KMS-11 (cell line): ENCODE data around the gene CSNK1G2.

ENCODE experiments used
- H2AFZ ChIP-seq: fragments of 200-600 bp; sonication (generic); 2 replicates; pipeline ENCODE4 v1.6.1; 2016; ENCODE audit warnings: antibody characterized with exemption, mixed run types, low read depth
- H3K27ac ChIP-seq: fragments of 200-600 bp; sonication (generic); 2 replicates; pipeline ENCODE4 v1.6.1; 2016; ENCODE audit warnings: mild to moderate bottlenecking, mixed run types
- H3K27me3 ChIP-seq: fragments of 200-600 bp; sonication (generic); 2 replicates; pipeline ENCODE4 v1.6.1; 2017; ENCODE audit warnings: mild to moderate bottlenecking, low read depth, mixed run types, moderate library complexity; ENCODE audit not compliant: insufficient read depth
- H3K36me3 ChIP-seq: fragments of 200-600 bp; sonication (generic); 2 replicates; pipeline ENCODE4 v1.6.1; 2017; ENCODE audit warnings: mild to moderate bottlenecking, mixed run types; ENCODE audit not compliant: insufficient read depth
- H3K4me1 ChIP-seq: fragments of 200-600 bp; sonication (generic); 2 replicates; pipeline ENCODE4 v1.6.1; 2016; ENCODE audit warnings: mild to moderate bottlenecking, low read depth, mixed run types; ENCODE audit not compliant: poor library complexity, severe bottlenecking
- H3K4me2 ChIP-seq: fragments of 200-600 bp; sonication (generic); 2 replicates; pipeline ENCODE4 v1.7.0; 2016; ENCODE audit warnings: mild to moderate bottlenecking, mixed run types
- H3K4me3 ChIP-seq: fragments of 200-600 bp; sonication (generic); IDR thresholded peaks from 2 replicates; pipeline ENCODE4 v1.6.1; 2017; ENCODE audit warnings: low read depth, low read length, mixed read lengths; ENCODE audit not compliant: insufficient read depth
- H3K79me2 ChIP-seq: fragments of 200-600 bp; sonication (generic); 2 replicates; pipeline ENCODE4 v1.6.1; 2016; ENCODE audit warnings: low read depth, mixed run types; ENCODE audit not compliant: insufficient read depth
- H3K9ac ChIP-seq: fragments of 200-600 bp; sonication (generic); 2 replicates; pipeline ENCODE4 v1.6.1; 2016; ENCODE audit warnings: mild to moderate bottlenecking, mixed run types
- H4K20me1 ChIP-seq: fragments of 200-600 bp; sonication (generic); 2 replicates; pipeline ENCODE4 v1.6.1; 2016; ENCODE audit warnings: mild to moderate bottlenecking, mixed run types; ENCODE audit not compliant: insufficient read depth
- TF ChIP-seq, protein P1 (sequence below): fragments of 200-600 bp; sonication (generic); conservative IDR thresholded peaks from 2 replicates; pipeline ENCODE4 v1.6.1; 2017; ENCODE audit warnings: low read depth, mild to moderate bottlenecking, antibody characterized with exemption, low read length, moderate library complexity, mixed read lengths

Gene CSNK1G2

DNA sequence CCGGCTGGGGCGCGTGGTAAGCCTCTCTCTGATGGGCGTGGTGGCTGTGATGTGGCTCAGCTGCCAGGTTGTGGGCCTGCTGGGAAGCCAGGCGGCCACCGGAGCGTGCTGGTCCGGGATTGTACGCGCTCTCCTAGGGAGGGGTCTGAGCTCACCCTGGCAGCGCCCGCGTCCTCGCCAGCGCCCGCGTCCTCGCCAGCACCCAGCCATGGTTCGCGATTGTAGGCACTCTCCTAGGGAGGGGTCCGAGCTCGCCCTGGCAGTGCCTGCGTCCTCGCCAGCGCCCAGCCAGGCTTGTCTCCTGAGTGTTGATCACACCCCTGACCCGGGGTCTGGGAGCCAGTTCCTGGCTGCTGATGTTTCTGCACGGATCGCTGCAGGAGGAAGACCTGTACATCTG, 22.0 kb upstream of the CSNK1G2 start:
- TF ChIP-seq, protein P1, sequence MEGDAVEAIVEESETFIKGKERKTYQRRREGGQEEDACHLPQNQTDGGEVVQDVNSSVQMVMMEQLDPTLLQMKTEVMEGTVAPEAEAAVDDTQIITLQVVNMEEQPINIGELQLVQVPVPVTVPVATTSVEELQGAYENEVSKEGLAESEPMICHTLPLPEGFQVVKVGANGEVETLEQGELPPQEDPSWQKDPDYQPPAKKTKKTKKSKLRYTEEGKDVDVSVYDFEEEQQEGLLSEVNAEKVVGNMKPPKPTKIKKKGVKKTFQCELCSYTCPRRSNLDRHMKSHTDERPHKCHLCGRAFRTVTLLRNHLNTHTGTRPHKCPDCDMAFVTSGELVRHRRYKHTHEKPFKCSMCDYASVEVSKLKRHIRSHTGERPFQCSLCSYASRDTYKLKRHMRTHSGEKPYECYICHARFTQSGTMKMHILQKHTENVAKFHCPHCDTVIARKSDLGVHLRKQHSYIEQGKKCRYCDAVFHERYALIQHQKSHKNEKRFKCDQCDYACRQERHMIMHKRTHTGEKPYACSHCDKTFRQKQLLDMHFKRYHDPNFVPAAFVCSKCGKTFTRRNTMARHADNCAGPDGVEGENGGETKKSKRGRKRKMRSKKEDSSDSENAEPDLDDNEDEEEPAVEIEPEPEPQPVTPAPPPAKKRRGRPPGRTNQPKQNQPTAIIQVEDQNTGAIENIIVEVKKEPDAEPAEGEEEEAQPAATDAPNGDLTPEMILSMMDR = no peak

DNA sequence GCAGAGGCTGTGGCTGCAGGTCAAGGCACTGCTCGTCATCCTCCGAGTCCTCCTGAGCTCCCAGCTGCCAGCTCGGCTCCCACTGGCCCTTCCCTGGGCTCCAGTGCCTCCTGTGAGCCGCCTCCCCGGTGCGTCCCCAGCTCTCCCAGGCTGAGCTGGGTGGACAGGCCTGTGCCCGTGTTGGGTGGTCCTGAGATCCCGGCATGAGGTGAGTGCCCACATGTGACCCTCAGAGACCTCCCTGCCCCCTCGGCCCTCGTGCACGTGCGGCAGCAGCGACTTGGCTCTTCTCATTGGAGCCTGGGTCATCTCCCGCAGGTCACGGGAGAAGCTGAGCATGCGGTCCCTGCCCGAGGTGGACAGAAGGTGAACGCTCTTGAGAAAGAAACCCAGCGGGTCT, 20.3 kb upstream of the CSNK1G2 start:
- TF ChIP-seq, protein P1 = no peak
- no peak overlapping the region for H3K4me3 ChIP-seq
- no peaks in the 10 kb centered on the region for H3K27me3 ChIP-seq
- H3K36me3 ChIP-seq = no peaks in the 10 kb centered on the region
- no peak overlapping the region for H3K4me2 ChIP-seq
- H3K9ac ChIP-seq = no peak overlapping the region
- no peak overlapping the region for H2AFZ ChIP-seq
- H3K79me2 ChIP-seq = no peaks in the 10 kb centered on the region
- no peak overlapping the region for H3K27ac ChIP-seq
- H4K20me1 ChIP-seq = no peaks in the 10 kb centered on the region
- no peaks in the 10 kb centered on the region for H3K4me1 ChIP-seq

More for the DNA sequence above, 22.0 kb upstream of the CSNK1G2 start:
- H2AFZ ChIP-seq = no peak overlapping the region
- H3K4me1 ChIP-seq = no peaks in the 10 kb centered on the region
- no peak overlapping the region for H3K4me2 ChIP-seq
- H3K27ac ChIP-seq = no peak overlapping the region
- no peaks in the 10 kb centered on the region for H3K79me2 ChIP-seq
- no peak overlapping the region for H3K9ac ChIP-seq
- H4K20me1 ChIP-seq = no peaks in the 10 kb centered on the region
- H3K27me3 ChIP-seq = no peaks in the 10 kb centered on the region
- H3K36me3 ChIP-seq = no peaks in the 10 kb centered on the region
- no peak overlapping the region for H3K4me3 ChIP-seq

- Histone ChIP-seq H3K4me2 (no peak overlapping the region), H2AFZ (no peak overlapping the region), H3K27me3 (no peaks in the 10 kb centered on the region), H3K9ac (no peak overlapping the region), H3K79me2 (no peaks in the 10 kb centered on the region), H4K20me1 (no peaks in the 10 kb centered on the region), H3K27ac (no peak overlapping the region), H3K4me3 (no peak overlapping the region), H3K4me1 (no peaks in the 10 kb centered on the region), H3K36me3 (no peaks in the 10 kb centered on the region)
- TF ChIP-seq, protein P1 = no peak
Observed at GRCh38 chr19:1921326-1921725, 19.6 kb upstream of the CSNK1G2 start.

- TF ChIP-seq, protein P1 = no peak
- no peaks in the 10 kb centered on the region for H3K36me3 ChIP-seq
- no peak overlapping the region for H3K9ac ChIP-seq
- H3K27me3 ChIP-seq = no peaks in the 10 kb centered on the region
- H3K4me2 ChIP-seq = no peak overlapping the region
- H3K4me1 ChIP-seq = no peaks in the 10 kb centered on the region
- H4K20me1 ChIP-seq = no peaks in the 10 kb centered on the region
- H3K79me2 ChIP-seq = no peaks in the 10 kb centered on the region
- H3K27ac ChIP-seq = no peak overlapping the region
- no peak overlapping the region for H3K4me3 ChIP-seq
- no peak overlapping the region for H2AFZ ChIP-seq
Observed at GRCh38 chr19:1921825-1922224, 19.1 kb upstream of the CSNK1G2 start.

- Histone ChIP-seq H3K4me2 (no peak overlapping the region), H3K79me2 (no peaks in the 10 kb centered on the region), H3K27ac (no peak overlapping the region), H4K20me1 (no peaks in the 10 kb centered on the region), H3K9ac (no peak overlapping the region), H2AFZ (no peak overlapping the region), H3K27me3 (no peaks in the 10 kb centered on the region; the same call in 1 of the 2 replicates), H3K4me3 (no peak overlapping the region), H3K4me1 (no peaks in the 10 kb centered on the region), H3K36me3 (no peaks in the 10 kb centered on the region)
- TF ChIP-seq, protein P1 = no peak
Observed at GRCh38 chr19:1922803-1923202, 18.2 kb upstream of the CSNK1G2 start.
